ENCODE data around the gene EHBP1.

GRCh38 chr2:62692225-62692624, 13.3 kb upstream of the EHBP1 start:
- TF ChIP-seq POLR2A (IDR thresholded peaks at IDR 0.05): no peak
- TF ChIP-seq, protein P1, sequence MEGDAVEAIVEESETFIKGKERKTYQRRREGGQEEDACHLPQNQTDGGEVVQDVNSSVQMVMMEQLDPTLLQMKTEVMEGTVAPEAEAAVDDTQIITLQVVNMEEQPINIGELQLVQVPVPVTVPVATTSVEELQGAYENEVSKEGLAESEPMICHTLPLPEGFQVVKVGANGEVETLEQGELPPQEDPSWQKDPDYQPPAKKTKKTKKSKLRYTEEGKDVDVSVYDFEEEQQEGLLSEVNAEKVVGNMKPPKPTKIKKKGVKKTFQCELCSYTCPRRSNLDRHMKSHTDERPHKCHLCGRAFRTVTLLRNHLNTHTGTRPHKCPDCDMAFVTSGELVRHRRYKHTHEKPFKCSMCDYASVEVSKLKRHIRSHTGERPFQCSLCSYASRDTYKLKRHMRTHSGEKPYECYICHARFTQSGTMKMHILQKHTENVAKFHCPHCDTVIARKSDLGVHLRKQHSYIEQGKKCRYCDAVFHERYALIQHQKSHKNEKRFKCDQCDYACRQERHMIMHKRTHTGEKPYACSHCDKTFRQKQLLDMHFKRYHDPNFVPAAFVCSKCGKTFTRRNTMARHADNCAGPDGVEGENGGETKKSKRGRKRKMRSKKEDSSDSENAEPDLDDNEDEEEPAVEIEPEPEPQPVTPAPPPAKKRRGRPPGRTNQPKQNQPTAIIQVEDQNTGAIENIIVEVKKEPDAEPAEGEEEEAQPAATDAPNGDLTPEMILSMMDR (IDR thresholded peaks at IDR 0.05 in 4 of 5, conservative IDR thresholded peaks at IDR 0.05 in 1 of 5): no peak

All from gastrocnemius medialis (tissue), 4 donors.